SU-DHL-6 (cell line): Measurements from ENCODE around the gene CLEC20A.

ENCODE experiments used
- EZH2phosphoT487 ChIP-seq: fragments of 200-600 bp; sonication (generic), shearing (Covaris generic); conservative IDR thresholded peaks from 2 replicates; pipeline ENCODE4 v1.6.1; 2018; ENCODE audit warnings: mild to moderate bottlenecking, antibody characterized with exemption, low read length, moderate library complexity, mixed read lengths
- TF ChIP-seq, protein P1 (sequence below): fragments of 200-600 bp; sonication (generic); IDR thresholded peaks from one replicate; pipeline ENCODE4 v1.5.1; 2017; ENCODE audit warnings: antibody characterized with exemption, mild to moderate bottlenecking, low read length, moderate library complexity; ENCODE audit not compliant: insufficient read depth, poor library complexity, severe bottlenecking

DNA sequence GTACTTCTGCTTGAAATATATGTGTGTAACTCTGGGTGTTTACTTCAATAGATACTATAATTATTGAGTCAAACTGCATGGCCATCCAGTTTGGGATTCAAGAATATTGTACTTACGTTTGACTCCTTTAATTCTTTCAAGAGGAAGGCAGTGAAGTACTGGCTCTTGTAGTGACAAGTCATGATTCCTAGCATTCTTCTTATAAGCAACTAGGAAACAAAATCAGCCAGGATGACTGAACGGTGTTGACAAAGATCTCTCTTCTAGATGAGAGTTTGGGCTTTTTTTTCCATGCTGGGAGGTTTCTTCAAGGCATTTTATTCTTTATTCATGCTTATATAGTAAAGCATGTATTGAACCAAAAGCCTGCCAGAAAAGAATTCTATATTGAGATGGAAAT lies 58.3 kb downstream of the CLEC20A start:
- TF ChIP-seq, protein P1, sequence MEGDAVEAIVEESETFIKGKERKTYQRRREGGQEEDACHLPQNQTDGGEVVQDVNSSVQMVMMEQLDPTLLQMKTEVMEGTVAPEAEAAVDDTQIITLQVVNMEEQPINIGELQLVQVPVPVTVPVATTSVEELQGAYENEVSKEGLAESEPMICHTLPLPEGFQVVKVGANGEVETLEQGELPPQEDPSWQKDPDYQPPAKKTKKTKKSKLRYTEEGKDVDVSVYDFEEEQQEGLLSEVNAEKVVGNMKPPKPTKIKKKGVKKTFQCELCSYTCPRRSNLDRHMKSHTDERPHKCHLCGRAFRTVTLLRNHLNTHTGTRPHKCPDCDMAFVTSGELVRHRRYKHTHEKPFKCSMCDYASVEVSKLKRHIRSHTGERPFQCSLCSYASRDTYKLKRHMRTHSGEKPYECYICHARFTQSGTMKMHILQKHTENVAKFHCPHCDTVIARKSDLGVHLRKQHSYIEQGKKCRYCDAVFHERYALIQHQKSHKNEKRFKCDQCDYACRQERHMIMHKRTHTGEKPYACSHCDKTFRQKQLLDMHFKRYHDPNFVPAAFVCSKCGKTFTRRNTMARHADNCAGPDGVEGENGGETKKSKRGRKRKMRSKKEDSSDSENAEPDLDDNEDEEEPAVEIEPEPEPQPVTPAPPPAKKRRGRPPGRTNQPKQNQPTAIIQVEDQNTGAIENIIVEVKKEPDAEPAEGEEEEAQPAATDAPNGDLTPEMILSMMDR: no peak
- TF ChIP-seq EZH2phosphoT487: no peak
